GM18499 (cell line): ENCODE results near the gene CFAP74.
"Not testable (repeated sequence)": the region's sequence is repeated elsewhere in the genome, so short reads cannot be mapped to it uniquely, and the experiment has no call there.

ENCODE experiments used
- ATAC-seq: cut with Tn5 transposase; IDR thresholded peaks from one replicate; pipeline ENCODE4 v1.9.1; 2021; ENCODE audit warnings: moderate number of reproducible peaks; ENCODE audit not compliant: insufficient read depth, unreplicated experiment

Gene CFAP74

GRCh38 chr1:1989789-1990188 is 13.8 kb downstream of the CFAP74 start:
- no peak for ATAC-seq

DNA sequence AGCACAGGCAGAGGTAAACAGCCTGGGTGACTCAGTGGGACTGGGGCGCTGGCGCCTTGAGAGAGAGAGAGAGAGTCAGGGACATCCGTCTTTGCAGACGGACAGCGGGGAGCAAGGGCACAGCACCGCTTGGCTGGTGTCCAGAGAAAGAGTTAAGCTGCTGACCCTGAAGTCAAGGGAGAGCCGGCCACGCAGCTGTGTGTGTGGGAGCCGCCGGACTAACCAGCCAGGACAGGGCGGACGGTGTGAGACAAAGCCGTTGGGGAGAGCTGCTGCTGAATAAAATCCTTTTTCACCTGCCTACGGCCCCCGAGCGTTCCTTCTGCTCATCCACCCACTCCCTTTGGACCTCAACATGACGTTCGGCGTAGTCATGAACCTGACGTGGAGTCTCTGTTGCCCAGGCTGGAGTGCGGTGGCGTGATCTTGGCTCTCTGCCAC is 14.5 kb downstream of the CFAP74 start:
- no peak for ATAC-seq

DNA sequence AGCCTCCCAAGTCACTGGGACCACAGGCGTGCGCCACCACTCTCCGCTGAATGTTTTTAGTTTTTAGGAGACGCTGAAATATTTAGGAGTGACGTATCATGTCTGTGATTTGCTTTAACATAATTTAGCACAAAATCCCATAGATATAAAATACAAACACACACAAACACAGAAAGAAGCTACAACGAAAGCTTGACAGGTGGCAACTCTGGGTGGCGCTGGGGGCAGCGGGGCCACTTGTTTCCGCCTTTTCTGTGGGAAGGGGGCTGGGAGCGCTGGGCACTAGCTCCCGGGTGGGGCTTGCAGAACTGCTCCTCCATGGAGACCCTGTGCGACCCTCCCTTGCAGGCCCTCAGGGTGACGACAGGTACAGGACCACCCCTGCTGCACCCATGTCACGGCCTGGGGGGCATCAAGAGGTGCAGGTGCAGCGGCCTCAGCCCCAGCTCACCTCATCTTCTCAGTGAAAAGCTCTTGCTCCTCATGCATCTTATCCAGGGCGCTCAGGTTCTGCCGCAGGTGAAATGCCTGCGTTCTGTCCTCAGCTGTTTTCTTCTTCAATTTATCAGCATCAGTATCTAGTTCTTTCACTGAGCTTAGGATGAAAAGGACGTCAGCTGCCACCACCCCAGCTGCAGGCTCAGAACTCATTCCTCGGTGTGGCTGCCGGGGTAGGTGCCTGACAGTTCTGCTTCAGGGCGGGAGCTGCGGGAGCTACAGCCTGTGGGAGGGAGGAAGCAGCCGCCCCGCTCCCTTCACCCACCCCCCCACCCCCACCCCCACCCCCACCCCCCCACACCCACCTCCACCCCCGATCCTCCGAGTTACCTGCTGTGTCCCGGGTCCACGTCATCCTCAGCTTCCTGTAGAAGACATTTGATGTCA is 15.3 kb downstream of the CFAP74 start:
- ATAC-seq = no peak

- no peak for ATAC-seq
These were observed 16.5 kb downstream of the CFAP74 start for GRCh38 chr1:1987142-1987510.

DNA sequence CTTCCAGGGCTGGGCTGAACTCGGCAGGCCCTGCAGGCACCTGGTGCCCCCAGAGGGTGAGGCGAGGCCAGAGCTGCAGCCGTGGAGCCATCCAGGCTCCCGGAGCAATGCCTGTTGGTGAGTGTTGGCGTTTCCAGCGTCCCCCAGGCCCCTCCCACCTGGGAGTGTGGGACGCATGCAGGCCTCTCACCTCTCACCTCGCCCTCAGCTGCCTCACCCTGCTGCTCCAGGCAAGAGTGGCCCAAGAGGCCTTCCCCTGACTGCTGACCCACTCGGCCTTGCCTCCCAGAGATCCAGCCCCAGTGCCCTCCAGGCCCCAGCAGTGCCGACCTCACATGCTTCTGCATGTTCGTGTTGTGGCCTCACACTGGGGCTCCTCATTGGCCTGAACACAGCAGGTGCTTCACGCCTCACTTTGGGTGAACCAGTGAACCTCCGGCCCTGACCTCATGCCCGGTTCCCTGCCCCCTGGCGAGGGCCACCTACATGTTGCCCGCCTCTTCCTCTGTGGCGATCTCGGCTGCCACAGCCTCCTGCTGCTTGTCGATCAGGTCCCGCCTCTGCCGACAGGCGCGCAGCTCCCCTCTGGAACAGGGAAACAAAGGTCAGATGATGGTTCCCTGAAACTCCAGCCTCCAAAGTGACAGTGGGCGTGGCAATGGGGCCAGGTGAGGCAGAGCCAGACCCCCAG is 17.0 kb downstream of the CFAP74 start:
- no peak for ATAC-seq

GRCh38 chr1:1985375-1986050 is 18.1 kb downstream of the CFAP74 start:
- no peak for ATAC-seq

GRCh38 chr1:1984560-1985070 is 19.0 kb downstream of the CFAP74 start:
- no peak for ATAC-seq

- ATAC-seq = no peak
These were observed 21.0 kb downstream of the CFAP74 start for GRCh38 chr1:1982379-1983232.

DNA sequence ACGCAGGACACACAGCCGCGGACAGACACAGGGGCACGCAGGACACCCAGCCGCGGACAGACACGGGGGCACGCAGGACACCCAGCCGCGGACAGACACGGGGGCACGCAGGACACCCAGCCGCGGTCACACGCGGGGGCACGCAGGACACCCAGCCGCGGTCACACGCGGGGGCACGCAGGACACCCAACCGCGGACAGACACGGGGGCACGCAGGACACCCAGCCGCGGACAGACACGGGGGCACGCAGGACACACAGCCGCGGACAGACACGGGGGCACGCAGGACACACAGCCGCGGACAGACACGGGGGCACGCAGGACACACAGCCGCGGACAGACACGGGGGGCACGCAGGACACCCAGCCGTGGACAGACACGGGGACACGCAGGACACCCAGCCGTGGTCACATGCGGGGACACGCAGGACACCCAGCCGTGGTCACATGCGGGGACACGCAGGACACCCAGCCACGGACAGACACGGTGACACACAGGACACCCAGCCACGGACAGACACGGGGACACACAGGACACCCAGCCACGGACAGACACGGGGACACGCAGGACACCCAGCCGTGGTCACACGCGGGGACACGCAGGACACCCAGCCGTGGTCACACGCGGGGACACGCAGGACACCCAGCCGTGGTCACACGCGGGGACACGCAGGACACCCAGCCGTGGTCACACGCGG is 21.8 kb downstream of the CFAP74 start:
- ATAC-seq = not testable (repeated sequence)

DNA sequence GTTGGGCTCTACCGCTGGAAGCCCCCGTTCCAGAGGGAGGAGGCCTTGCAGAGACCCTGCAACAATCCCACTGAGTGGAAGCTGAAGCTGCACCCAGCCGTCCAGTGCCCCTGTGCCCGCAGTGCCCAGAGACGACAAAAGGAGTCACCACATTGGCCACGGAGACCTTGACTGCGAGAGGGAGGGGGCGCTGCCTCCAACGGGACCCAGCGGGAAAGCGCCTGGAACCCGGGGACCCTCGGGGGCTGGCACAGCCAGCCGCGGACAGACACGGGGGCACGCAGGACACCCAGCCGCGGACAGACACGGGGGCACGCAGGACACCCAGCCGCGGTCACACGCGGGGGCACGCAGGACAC is 22.5 kb downstream of the CFAP74 start:
- no peak for ATAC-seq

DNA sequence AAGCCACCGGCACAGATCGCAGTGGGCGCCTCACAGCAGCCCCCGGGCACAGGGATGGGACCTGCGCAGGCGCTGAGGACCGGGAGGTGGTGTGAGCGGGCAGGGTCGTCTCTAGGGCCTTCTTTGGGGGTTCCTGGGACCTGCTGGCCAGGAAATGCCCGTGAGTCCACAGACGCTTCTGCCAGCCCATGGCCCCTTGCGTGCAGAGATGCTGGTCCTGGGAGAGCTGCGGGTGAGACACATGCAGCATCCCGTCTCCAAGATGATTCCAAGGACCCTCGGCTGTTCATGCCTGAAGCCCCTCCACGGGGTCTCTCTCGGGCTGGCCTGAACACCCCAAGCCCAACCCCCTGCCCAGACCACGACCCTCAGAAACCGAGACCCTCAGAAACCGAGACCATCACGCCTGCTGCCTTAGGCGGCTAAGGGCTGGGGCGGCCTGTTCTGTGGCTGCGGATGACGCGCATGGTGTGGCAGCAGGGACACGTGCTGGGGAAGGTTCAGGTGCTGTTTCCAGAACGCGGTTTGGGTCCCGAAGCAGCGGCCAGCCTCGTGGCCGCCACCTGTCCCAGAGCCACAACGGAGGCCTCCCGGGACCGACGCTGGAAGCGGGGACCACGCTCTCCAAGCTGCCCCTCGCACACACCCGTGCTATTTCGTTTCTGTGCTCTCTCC is 23.0 kb downstream of the CFAP74 start:
- no peak for ATAC-seq

GRCh38 chr1:1979482-1980165 is 24.0 kb downstream of the CFAP74 start:
- ATAC-seq = no peak

DNA sequence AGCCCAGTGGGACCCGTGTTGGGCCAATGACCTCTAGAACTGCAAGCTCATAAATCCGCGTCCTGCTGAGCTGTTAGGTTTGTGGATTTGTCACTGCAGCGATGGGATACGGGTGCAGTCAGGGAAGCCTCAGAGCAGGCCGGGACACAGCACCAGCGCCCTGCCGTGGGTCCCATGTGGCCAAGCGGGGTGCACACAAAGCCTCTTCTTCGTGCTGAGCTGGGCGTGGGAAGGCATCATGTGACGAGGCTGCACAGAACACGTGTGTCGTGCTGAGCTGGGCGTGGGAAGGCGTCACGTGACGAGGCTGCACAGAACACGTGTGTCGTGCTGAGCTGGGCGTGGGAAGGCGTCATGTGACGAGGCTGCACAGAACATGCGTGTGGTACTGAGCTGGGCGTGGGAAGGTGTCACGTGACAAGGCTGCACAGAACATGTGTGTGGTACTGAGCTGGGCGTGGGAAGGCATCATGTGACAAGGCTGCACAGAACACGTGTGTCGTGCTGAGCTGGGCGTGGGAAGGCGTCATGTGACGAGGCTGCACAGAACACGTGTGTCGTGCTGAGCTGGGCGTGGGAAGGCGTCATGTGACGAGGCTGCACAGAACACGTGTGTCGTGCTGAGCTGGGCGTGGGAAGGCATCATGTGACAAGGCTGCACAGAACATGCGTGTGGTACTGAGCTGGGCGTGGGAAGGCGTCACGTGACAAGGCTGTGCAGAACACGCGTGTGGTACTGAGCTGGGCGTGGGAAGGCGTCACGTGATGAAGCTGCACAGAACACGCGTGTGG is 24.7 kb downstream of the CFAP74 start:
- not testable (repeated sequence) for ATAC-seq

DNA sequence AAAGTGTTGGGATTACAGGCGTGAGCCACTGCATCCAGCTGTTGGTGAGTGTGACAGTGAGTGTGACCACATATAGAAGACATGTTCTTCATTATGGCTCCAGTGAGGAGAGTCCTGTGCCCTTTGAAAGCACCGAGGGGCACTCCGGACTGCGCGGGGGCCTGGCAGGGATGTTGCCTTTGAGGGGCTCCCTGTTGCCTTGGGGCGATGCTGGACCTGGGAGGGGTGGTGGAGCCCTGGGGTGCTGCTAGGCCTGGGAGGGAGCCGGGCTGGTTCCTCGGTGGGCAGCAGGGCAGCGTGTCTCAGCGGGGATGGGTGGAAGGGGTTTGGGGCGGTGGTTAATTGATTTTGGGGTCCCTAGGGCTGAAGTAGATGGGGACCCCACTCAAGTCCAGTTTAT is 25.5 kb downstream of the CFAP74 start:
- no peak for ATAC-seq

- no peak for ATAC-seq
These were observed 27.6 kb downstream of the CFAP74 start for GRCh38 chr1:1976031-1976430.

- ATAC-seq = no peak
These were observed 28.1 kb downstream of the CFAP74 start for GRCh38 chr1:1975535-1975934.

GRCh38 chr1:1974834-1975233 is 28.8 kb downstream of the CFAP74 start:
- no peak for ATAC-seq
